Trophoblast cell (in vitro differentiated cells and primary cell): ENCODE results near the gene SARM1.

Source experiments
- DNase-seq, 2 donors: peaks; one replicate each; pipeline ENCODE4 v3.0.0-alpha.2; 2016
- H2AFZ ChIP-seq: 2 replicates; pipeline ENCODE4 v1.6.1; 2013; ENCODE audit warnings: low read length, moderate library complexity, mild to moderate bottlenecking; ENCODE audit not compliant: insufficient read depth, poor library complexity
- H2AK5ac ChIP-seq: 2 replicates; pipeline ENCODE4 v1.6.1; 2013; ENCODE audit warnings: mild to moderate bottlenecking, low read length
- H2BK120ac ChIP-seq: 2 replicates; pipeline ENCODE4 v1.6.1; 2013; ENCODE audit warnings: low read length, mild to moderate bottlenecking, moderate library complexity; ENCODE audit not compliant: insufficient read depth, poor library complexity
- H2BK12ac ChIP-seq: 2 replicates; pipeline ENCODE4 v1.6.1; 2013; ENCODE audit warnings: mild to moderate bottlenecking, low read length, moderate library complexity
- H2BK5ac ChIP-seq: 2 replicates; pipeline ENCODE4 v1.6.1; 2013; ENCODE audit warnings: low read length, low read depth, moderate library complexity, mild to moderate bottlenecking; ENCODE audit not compliant: poor library complexity
- H3K14ac ChIP-seq: 2 replicates; pipeline ENCODE4 v1.6.1; 2013; ENCODE audit warnings: mild to moderate bottlenecking, low read length
- H3K18ac ChIP-seq: 2 replicates; pipeline ENCODE4 v1.6.1; 2013; ENCODE audit warnings: mild to moderate bottlenecking, low read length
- H3K23ac ChIP-seq: 2 replicates; pipeline ENCODE4 v1.6.1; 2013; ENCODE audit warnings: low read length
- H3K27ac ChIP-seq: 2 replicates; pipeline ENCODE4 v1.5.1; 2013; ENCODE audit warnings: low read depth, mild to moderate bottlenecking, inconsistent platforms, low read length, moderate library complexity
- H3K27me3 ChIP-seq: 2 replicates; pipeline ENCODE4 v1.6.1; 2013; ENCODE audit warnings: inconsistent platforms, mild to moderate bottlenecking, low read length, moderate library complexity; ENCODE audit not compliant: insufficient read depth
- H3K36me3 ChIP-seq, 2 experiments: 1 replicate in 1 of 2; 2 replicates in 1 of 2; pipeline ENCODE4 v1.6.1; 2013; ENCODE audit warnings: low read length in 2 of 2, mild to moderate bottlenecking in 2 of 2, moderate library complexity in 1 of 2; ENCODE audit not compliant: insufficient read depth in 2 of 2, control insufficient read depth in 1 of 2
- H3K4ac ChIP-seq: 2 replicates; pipeline ENCODE4 v1.6.1; 2013; ENCODE audit warnings: low read depth, mild to moderate bottlenecking, low read length, moderate library complexity
- H3K4me1 ChIP-seq, 2 experiments: 1 replicate in 1 of 2; 2 replicates in 1 of 2; pipeline ENCODE4 v1.6.1; 2013; ENCODE audit warnings: low read length in 2 of 2, mild to moderate bottlenecking in 2 of 2, moderate library complexity in 1 of 2; ENCODE audit not compliant: insufficient read depth in 2 of 2, control insufficient read depth in 1 of 2
- H3K4me2 ChIP-seq: 2 replicates; pipeline ENCODE4 v1.6.1; 2013; ENCODE audit warnings: inconsistent platforms, mild to moderate bottlenecking, low read length, moderate library complexity
- H3K4me3 ChIP-seq: 2 replicates; pipeline ENCODE4 v1.5.1; 2013; ENCODE audit warnings: mild to moderate bottlenecking, low read depth, low read length, inconsistent platforms
- H3K79me1 ChIP-seq: one replicate; pipeline ENCODE4 v1.6.1; 2013; ENCODE audit warnings: low read length
- H3K79me2 ChIP-seq: 2 replicates; pipeline ENCODE4 v1.6.1; 2013; ENCODE audit warnings: low read length, mild to moderate bottlenecking; ENCODE audit not compliant: control insufficient read depth, insufficient read depth, poor library complexity
- H3K9ac ChIP-seq: 2 replicates; pipeline ENCODE4 v1.6.1; 2013; ENCODE audit warnings: mild to moderate bottlenecking, low read length
- H3K9me3 ChIP-seq: 2 replicates; pipeline ENCODE4 v1.6.1; 2013; ENCODE audit warnings: low read depth, mild to moderate bottlenecking, control low read depth, inconsistent platforms, low read length; ENCODE audit not compliant: insufficient read depth
- H4K12ac ChIP-seq: 2 replicates; pipeline ENCODE4 v1.6.1; 2013; ENCODE audit warnings: low read depth, mild to moderate bottlenecking, low read length, moderate library complexity
- H4K8ac ChIP-seq: 2 replicates; pipeline ENCODE4 v1.6.1; 2013; ENCODE audit warnings: low read depth, mild to moderate bottlenecking, low read length, moderate library complexity
- H4K91ac ChIP-seq: one replicate; pipeline ENCODE4 v1.6.1; 2013; ENCODE audit warnings: low read depth, mild to moderate bottlenecking, low read length, moderate library complexity
- WGBS: extraction: QIAGEN DNeasy Blood & Tissue Kit; methylation state at CpG from one replicate; pipeline ENCODE4 v1.1.7; 2013; ENCODE audit warnings: missing lambda C conversion rate; ENCODE audit not compliant: insufficient read length, insufficient coverage; ENCODE audit errors: extremely low coverage; 5-methylcytosine and 5-hydroxymethylcytosine counted together

The SARM1 gene

GRCh38 chr17:28341516-28341915 lies 30.0 kb upstream of the SARM1 start:
- H3K4me3 ChIP-seq: no peak overlapping the region
- H3K4ac ChIP-seq: no peak overlapping the region
- no peak overlapping the region for H2BK12ac ChIP-seq
- no peak overlapping the region for H4K91ac ChIP-seq
- H3K9ac ChIP-seq: no peak overlapping the region
- no peak overlapping the region for H2BK120ac ChIP-seq
- no peak overlapping the region for H2AK5ac ChIP-seq
- peaks cover 61 to 72% of the 10 kb centered on the region in 2 experiments for H3K36me3 ChIP-seq
- H3K4me2 ChIP-seq: no peak overlapping the region
- peaks cover 8% of the 10 kb centered on the region for H3K79me2 ChIP-seq
- H4K8ac ChIP-seq: no peak overlapping the region
- no peaks in the 10 kb centered on the region for H3K27me3 ChIP-seq
- H3K18ac ChIP-seq: no peak overlapping the region
- no peak overlapping the region for H2BK5ac ChIP-seq
- H3K9me3 ChIP-seq: peaks cover 2% of the 10 kb centered on the region
- H2AFZ ChIP-seq: no peak overlapping the region
- WGBS: no CpG with 5 or more reads among the region's 11 CpGs
- no peaks in the 10 kb centered on the region for H3K79me1 ChIP-seq
- H3K14ac ChIP-seq: no peak overlapping the region
- peaks cover 15 to 23% of the 10 kb centered on the region in 2 experiments for H3K4me1 ChIP-seq
- no peak overlapping the region for H3K23ac ChIP-seq
- DNase-seq: no peak
- H4K12ac ChIP-seq: no peak overlapping the region
- no peak overlapping the region for H3K27ac ChIP-seq

GRCh38 chr17:28342313-28342712 lies 29.2 kb upstream of the SARM1 start:
- H3K4ac ChIP-seq: no peak overlapping the region
- H3K27ac ChIP-seq: no peak overlapping the region
- no peak overlapping the region for H3K4me3 ChIP-seq
- peaks cover 9 to 16% of the 10 kb centered on the region in 2 experiments for H3K4me1 ChIP-seq
- no peak overlapping the region for H3K23ac ChIP-seq
- peaks cover 2% of the 10 kb centered on the region for H3K9me3 ChIP-seq
- no peak overlapping the region for H4K12ac ChIP-seq
- H3K79me2 ChIP-seq: peaks cover 2% of the 10 kb centered on the region
- no peak overlapping the region for H3K18ac ChIP-seq
- no peak overlapping the region for H3K14ac ChIP-seq
- no CpG with 5 or more reads among the region's 14 CpGs for WGBS
- no peak overlapping the region for H3K4me2 ChIP-seq
- H3K79me1 ChIP-seq: no peaks in the 10 kb centered on the region
- H2BK5ac ChIP-seq: no peak overlapping the region
- no peak overlapping the region for H2AFZ ChIP-seq
- no peak overlapping the region for H4K8ac ChIP-seq
- no peak overlapping the region for H2AK5ac ChIP-seq
- H3K27me3 ChIP-seq: no peaks in the 10 kb centered on the region
- no peak overlapping the region for H2BK120ac ChIP-seq
- no peak for DNase-seq
- H2BK12ac ChIP-seq: no peak overlapping the region
- peaks cover 63 to 78% of the 10 kb centered on the region in 2 experiments for H3K36me3 ChIP-seq
- H3K9ac ChIP-seq: no peak overlapping the region
- H4K91ac ChIP-seq: no peak overlapping the region

GRCh38 chr17:28343491-28343932 lies 28.0 kb upstream of the SARM1 start:
- H2AK5ac ChIP-seq: no peak overlapping the region
- peaks cover 73 to 89% of the 10 kb centered on the region in 2 experiments for H3K36me3 ChIP-seq
- H2AFZ ChIP-seq: no peak overlapping the region
- H3K79me1 ChIP-seq: no peaks in the 10 kb centered on the region
- H2BK12ac ChIP-seq: no peak overlapping the region
- no peak overlapping the region for H2BK5ac ChIP-seq
- WGBS: no CpG with 5 or more reads among the region's 10 CpGs
- H4K91ac ChIP-seq: no peak overlapping the region
- H4K12ac ChIP-seq: no peak overlapping the region
- H3K9ac ChIP-seq: peak overlapping the region; percentile 21
- no peak overlapping the region for H3K4ac ChIP-seq
- no peak overlapping the region for H3K4me3 ChIP-seq
- no peak overlapping the region for H3K23ac ChIP-seq
- H4K8ac ChIP-seq: no peak overlapping the region
- H2BK120ac ChIP-seq: no peak overlapping the region
- peaks cover 2% of the 10 kb centered on the region for H3K9me3 ChIP-seq
- no peak overlapping the region for H3K14ac ChIP-seq
- peaks cover 2 to 10% of the 10 kb centered on the region in 2 experiments for H3K4me1 ChIP-seq
- H3K79me2 ChIP-seq: no peaks in the 10 kb centered on the region
- H3K27me3 ChIP-seq: no peaks in the 10 kb centered on the region
- no peak overlapping the region for H3K18ac ChIP-seq
- no peak overlapping the region for H3K4me2 ChIP-seq
- DNase-seq: peak; percentile 54 to 57
- H3K27ac ChIP-seq: no peak overlapping the region

GRCh38 chr17:28344011-28344410 lies 27.5 kb upstream of the SARM1 start:
- Histone ChIP-seq H3K14ac (no peak overlapping the region), H2AK5ac (no peak overlapping the region), H2BK5ac (no peak overlapping the region), H3K4ac (no peak overlapping the region), H3K79me1 (no peaks in the 10 kb centered on the region), H3K9me3 (peaks cover 2% of the 10 kb centered on the region), H3K79me2 (no peaks in the 10 kb centered on the region), H3K36me3 (peaks cover 75 to 92% of the 10 kb centered on the region in 2 experiments), H3K27ac (no peak overlapping the region), H3K9ac (no peak overlapping the region), H2BK120ac (no peak overlapping the region), H3K4me3 (no peak overlapping the region), H3K4me1 (peaks cover 2 to 8% of the 10 kb centered on the region in 2 experiments), H4K12ac (no peak overlapping the region), H3K27me3 (no peaks in the 10 kb centered on the region), H4K8ac (no peak overlapping the region), H2BK12ac (no peak overlapping the region), H4K91ac (no peak overlapping the region), H2AFZ (no peak overlapping the region), H3K23ac (no peak overlapping the region), H3K4me2 (no peak overlapping the region), H3K18ac (no peak overlapping the region)
- WGBS: no CpG with 5 or more reads among the region's 9 CpGs
- DNase-seq: peak in 1 of 2 donors; percentile 12
